Head of caudate nucleus (tissue), 42 donors: ENCODE results near the gene ARHGEF4.

ENCODE experiments used
- DNase-seq, 42 donors: peaks; one replicate each; pipeline versions ENCODE4 v3.0.0 to v3.0.0-alpha.2; 2020 to 2021; ENCODE audit warnings: mixed read lengths in 7 of 42
- intact Hi-C: fragments of 100-400 bp; cut with DNase I; formaldehyde crosslinking; loops from one replicate; pipeline ENCODE4 v1.15.0; 2022

Gene ARHGEF4

GRCh38 chr2:130830538-130830937 is 6.2 kb upstream of the ARHGEF4 start:
- intact Hi-C loops: no loop called here
- DNase-seq: no peak

GRCh38 chr2:130831356-130831755 is 5.4 kb upstream of the ARHGEF4 start:
- DNase-seq: peak in 4 of 42 donors; percentile 22 to 59 (median 52)
- intact Hi-C loops: no loop called here

- DNase-seq: peak in 1 of 42 donors; percentile 2
- intact Hi-C loops: no loop called here
These were observed 4.3 kb upstream of the ARHGEF4 start for GRCh38 chr2:130832296-130832940.

- DNase-seq: peak in 1 of 42 donors; percentile 3
- intact Hi-C loops: no loop called here
These were observed 2.4 kb upstream of the ARHGEF4 start for GRCh38 chr2:130834091-130834930.

GRCh38 chr2:130834931-130835765 is 1.6 kb upstream of the ARHGEF4 start:
- intact Hi-C loops: no loop called here
- DNase-seq: peak in 2 of 42 donors; percentile 1 to 2

GRCh38 chr2:130835766-130836015 is 1.0 kb upstream of the ARHGEF4 start:
- intact Hi-C loops: no loop called here
- no peak for DNase-seq

GRCh38 chr2:130837175-130837810 is 579 bp downstream of the ARHGEF4 start:
- intact Hi-C loops: no loop called here

GRCh38 chr2:130837811-130838565 is 1.3 kb downstream of the ARHGEF4 start:
- DNase-seq: no peak
- intact Hi-C loops: no loop called here

More at GRCh38 chr2:130837175-130837810, 579 bp downstream of the ARHGEF4 start:
- DNase-seq: no peak

- DNase-seq: no peak
- intact Hi-C loops: no loop called here
These were observed 2.5 kb downstream of the ARHGEF4 start for GRCh38 chr2:130839011-130839780.

GRCh38 chr2:130840506-130840905 is 3.8 kb downstream of the ARHGEF4 start:
- intact Hi-C loops: no loop called here
- no peak for DNase-seq

GRCh38 chr2:130841741-130842365 is 5.1 kb downstream of the ARHGEF4 start:
- no peak for DNase-seq
- intact Hi-C loops: no loop called here

GRCh38 chr2:130842770-130843169 is 6.1 kb downstream of the ARHGEF4 start:
- no peak for DNase-seq
- intact Hi-C loops: no loop called here

- DNase-seq: no peak
- intact Hi-C loops: no loop called here
These were observed 6.7 kb downstream of the ARHGEF4 start for GRCh38 chr2:130843321-130843985.

- no peak for DNase-seq
- intact Hi-C loops: no loop called here
These were observed 7.4 kb downstream of the ARHGEF4 start for GRCh38 chr2:130844161-130844560.

GRCh38 chr2:130845505-130846085 is 8.9 kb downstream of the ARHGEF4 start:
- DNase-seq: peak in 2 of 42 donors; percentile 45 to 55
- intact Hi-C loops: no loop called here

GRCh38 chr2:130846233-130846632 is 9.5 kb downstream of the ARHGEF4 start:
- intact Hi-C loops: no loop called here
- DNase-seq: no peak
